Stimulated activated naive CD8-positive, alpha-beta T cell treated with anti-CD3 and anti-CD28 coated beads, Interleukin-15, Interleukin-2, amounts not matched to agents 100 U/mL and 50 U/mL, for 24 hours (primary cell): Measurements from ENCODE around the gene DUOX2.
"Not testable (repeated sequence)": the region's sequence is repeated elsewhere in the genome, so short reads cannot be mapped to it uniquely, and the experiment has no call there.

Experiments used
- ATAC-seq: fragments of 150-1000 bp; cut with Tn5 transposase; one replicate; pipeline ENCODE4 v1.10.0; 2021
- DNase-seq: peaks from one replicate; pipeline ENCODE4 v3.0.0; 2021

The DUOX2 gene

DNA sequence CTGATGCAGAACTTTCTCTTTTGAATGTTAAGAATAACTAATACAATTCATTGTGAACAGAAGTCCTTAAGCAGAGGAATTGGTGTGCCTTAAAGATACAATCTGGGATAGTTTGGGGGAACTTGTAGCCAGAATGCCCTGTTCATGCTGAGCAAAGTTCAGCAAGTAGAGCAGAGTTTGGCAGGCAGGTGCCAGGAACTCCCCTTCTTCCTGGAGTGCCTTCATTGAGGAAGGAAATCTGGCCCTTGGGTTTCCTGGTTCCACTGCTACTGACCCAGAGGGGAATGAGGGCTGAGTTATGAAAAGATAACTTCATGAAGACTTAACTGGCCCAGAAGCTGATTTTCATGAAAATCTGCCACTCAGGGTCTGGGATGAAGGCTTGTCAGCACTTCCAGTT, 40.4 kb downstream of the DUOX2 start:
- not testable (repeated sequence) for ATAC-seq, DNase-seq

DNA sequence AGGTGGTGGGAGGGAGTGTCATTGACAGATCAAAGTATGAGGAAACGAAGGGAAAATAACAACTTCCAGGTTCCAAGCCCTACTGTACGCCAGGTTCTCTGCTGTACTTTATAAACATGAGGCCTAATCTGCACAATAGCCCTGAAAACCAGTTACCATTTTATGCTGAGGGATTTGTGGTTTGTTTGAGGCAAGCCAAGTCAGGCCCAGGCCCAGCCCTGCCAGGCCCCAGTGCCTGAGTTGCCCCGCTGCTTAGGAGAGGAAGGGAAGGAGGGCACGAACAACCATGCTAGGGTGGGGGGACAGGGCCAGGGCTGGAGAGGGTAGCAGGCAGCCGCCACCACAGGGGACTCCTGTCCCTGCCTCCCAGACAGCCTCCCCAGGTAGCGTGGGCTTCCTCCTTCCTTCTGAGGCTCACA, 44.0 kb downstream of the DUOX2 start:
- not testable (repeated sequence) for DNase-seq, ATAC-seq

DNA sequence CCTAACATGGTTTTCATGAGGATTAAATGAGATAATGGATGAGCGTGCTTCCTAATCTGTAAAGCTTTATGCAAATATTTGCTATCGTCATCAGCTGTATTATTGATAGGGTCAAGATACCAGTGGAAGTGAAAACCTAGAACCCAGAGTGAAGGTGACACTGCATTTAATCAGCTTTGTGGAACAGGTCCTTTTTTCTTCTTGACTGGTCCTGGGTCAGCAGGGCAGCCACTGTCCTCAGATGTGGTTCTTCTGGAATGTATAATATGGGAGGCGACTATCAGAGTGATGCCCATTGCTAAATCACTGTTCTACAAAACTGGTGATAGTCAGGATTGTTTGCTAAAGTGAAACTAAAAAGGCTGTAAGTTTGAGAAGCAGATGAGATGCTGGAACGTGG, 49.6 kb downstream of the DUOX2 start:
- ATAC-seq, result no peak
- no peak for DNase-seq

DNA sequence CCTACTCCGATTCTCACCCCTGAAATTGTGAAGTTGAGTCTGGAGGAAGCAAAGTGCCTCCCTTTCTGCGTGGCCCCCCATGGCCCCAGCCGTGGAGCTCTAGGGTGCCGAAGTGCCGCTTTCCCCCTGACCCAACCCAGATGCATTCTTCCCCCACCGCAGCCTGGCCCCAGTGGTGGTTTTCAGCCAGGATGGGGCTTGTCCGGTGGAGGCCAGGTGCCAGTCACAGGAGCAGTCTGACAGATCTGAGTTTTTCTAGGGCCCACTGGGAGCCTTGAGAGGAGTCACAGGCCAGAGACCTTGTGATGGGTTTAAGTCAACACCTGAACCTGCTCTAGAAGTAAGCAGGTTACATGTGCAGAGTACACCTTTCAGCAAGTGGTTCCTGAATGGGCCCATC, 51.7 kb downstream of the DUOX2 start:
- not testable (repeated sequence) for ATAC-seq, DNase-seq

DNA sequence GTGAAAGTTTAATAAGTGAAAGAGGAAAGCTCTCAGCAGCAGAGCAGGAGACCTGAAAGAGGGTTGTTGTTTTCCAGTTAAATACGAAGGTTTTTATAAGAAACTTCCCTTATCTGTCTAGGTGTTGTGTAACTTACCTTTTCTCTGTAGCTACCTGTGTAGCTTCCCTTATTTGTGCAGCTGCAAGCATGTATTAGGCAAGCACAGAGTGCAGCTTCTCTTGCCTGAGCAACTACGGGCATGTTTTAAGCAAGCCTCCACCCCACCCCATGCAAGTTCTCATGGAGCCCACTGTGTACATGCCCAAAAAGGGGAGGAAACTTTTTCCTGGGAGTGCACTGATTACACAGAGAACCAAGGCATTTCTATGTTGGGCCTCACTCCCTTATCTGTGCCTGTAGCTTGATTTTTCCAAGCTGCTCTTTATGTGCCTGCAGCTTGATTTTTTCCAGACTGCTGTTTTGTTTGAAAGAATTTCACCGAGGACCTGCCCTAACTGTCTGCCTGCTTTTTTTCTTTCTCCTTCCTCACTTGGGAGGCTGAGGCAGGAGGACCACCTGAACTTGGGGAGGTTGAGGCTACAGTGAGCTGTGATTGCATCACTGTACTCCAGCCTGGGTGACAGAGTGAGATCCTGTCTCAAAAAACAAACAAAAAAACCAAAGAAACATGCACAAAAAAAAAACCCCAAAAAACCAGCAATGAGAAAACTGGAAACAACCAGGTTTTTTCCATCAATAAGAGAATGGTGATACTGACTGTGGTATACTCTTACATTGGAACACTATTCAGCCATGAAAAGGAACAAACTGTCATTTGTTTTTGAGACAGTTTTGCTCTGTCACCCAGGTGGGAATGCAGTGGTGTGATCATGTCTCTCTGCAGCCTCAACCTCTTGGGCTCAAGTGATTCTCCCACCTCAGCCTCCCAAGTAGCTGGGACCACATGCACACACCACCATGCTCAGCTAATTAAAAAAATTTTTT, 55.0 kb downstream of the DUOX2 start:
- not testable (repeated sequence) for ATAC-seq, DNase-seq

DNA sequence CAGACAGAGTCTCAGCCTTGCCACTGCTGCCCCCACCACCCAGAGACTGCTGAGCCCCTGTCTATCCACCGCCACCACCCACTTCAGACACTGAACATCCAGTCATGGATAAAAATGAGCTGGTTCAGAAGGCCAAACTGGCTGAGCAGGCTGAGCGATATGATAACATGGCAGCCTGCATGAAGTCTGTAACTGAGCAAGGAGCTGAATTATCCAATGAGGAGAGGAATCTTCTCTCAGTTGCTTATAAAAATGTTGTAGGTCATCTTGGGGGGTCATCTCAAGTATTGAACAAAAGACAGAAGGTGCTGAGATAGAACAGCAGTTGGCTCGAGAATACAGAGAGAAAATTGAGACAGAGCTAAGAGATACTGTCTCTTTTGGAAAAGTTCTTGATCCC, 61.3 kb downstream of the DUOX2 start:
- not testable (repeated sequence) for ATAC-seq, DNase-seq

DNA sequence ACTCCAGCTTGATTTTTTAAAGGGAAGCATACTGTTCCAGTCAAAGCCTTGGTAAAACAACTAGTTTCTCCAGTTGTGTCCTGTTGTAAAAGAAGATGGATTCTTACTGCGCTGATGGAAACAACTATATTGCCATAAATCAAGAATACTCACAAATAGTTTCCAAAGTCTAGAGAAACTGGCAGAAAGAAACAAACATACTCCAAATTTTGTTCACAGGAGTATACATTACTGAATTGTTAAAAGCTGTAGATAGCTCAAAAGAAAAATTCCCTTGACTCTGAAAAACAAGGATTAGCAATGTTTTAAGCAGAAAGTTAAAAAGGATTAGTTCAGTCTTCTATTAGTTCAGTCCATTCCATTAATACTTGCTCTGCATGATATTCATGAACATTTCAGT, 63.4 kb downstream of the DUOX2 start:
- no peak for ATAC-seq
- no peak for DNase-seq

DNA sequence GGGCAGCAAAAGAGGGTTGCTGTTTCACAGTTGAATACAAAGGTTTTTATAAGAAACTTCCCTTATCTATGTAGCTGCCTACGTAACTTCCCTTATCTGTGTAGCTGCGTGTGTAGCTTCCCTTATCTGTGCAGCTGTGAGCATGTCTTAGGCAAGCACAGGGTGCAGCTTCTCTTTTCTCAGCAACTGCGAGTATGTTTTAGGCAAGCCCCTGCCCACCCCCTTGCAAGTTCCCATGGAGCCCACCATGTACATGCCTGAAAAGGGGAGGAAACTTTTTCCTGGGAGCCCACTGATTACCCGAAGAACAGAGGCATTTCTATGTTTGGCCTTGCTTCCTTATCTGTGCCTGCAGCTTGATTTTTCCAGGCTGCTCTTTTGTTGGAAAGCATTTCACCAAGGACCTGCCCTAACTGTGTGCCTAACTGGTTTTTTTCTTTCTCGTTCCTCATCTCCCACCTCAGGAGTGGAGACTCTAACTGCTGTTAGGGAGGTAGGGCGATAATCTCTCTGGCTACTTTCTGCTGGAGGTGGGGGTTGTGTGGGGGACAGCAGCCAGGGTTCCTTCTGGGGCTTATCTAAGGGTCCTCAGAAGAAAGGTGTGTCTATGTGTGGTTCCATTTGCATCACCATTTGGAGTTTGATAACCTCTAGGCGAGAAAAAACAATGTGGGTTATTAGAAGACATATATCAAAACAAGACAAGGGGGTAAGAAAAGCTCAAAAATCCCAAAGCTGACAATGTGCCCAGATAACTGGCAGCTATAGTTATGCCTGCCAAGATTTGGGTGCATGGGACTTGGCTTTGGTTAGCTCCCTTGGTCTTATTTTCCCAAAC, 65.0 kb downstream of the DUOX2 start:
- DNase-seq (no peak), ATAC-seq (peak; percentile 77)

DNA sequence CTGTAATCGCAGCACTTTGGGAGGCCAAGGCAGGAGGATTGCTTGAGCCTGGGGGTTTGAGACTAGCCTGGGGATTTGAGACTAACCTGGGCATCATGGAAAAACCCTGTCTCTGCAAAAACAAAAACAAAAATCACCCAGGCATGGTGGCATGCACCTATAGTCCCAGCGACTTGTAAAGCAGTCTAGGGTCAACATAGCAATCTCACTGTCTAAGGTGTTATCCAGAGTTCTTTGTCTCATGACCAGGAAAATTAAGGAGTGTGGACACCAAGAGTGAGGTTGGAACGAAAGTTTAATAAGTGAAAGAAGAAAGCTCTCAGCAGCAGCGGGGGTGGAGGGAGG, 65.6 kb downstream of the DUOX2 start:
- DNase-seq, result not testable (repeated sequence)
- ATAC-seq, result peak; percentile 16

DNA sequence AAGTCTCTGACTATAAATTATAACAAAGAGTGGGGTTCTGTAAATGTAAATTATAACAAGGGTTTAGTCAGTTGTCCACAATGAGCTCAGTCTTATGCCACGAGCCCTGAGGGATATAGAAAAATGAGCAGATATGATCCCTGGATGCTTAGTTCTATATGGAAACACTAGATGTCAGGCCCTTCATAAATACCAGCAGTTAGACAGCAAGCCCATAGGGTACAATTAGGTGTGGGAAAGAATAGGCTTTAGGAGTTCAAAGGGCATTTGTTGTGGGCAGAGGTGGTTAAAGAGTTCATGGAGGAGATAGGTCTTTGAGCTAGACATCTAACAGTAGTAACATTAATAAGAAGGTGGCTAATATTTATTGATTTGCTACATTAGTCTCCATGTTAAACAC, 69.7 kb downstream of the DUOX2 start:
- not testable (repeated sequence) for ATAC-seq

DNA sequence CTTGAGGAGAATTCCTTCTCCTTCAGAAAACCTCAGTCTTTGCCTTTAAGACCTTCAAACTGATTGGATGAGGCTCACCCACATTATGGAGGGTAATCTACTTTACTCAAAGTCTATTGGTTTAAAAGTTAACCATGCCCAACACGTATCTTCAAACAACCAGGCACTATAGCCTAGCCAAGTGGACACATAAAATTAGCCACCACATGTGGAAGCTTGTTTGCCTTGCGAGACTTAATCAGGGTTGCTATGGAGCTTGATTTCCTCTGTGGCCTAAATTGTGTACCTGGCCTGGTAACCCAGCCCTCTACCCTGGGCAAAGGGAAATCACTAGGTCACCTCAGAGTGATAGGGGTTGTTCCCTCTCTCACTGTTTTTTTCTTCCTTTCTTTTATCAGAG, 71.1 kb downstream of the DUOX2 start:
- not testable (repeated sequence) for ATAC-seq, DNase-seq

More for the DNA sequence above, 69.7 kb downstream of the DUOX2 start:
- DNase-seq, result not testable (repeated sequence)
